ENCODE data around the gene NBPF3.

- TF ChIP-seq RAD21 (conservative IDR thresholded peaks at IDR 0.05 in 1 of 2, IDR thresholded peaks at IDR 0.05 in 1 of 2) (no peak), CBX2 (IDR thresholded peaks at IDR 0.05; ENCODE audit: borderline replicate concordance, low read depth) (no peak)
Observed at GRCh38 chr1:21391497-21391896, 48.4 kb upstream of the NBPF3 start.

All from A549 (cell line).